H9 (cell line): Measurements from ENCODE around the gene RBMS3. TPM values are rescaled to one million over a fixed set of nuclear protein-coding genes. Genes with fewer than 3 reads are reported as not detected.

Experiments used
- DNase-seq: peaks from one replicate; pipeline ENCODE4 v3.0.0-alpha.2; 2017
- H2AFZ ChIP-seq: one replicate; pipeline ENCODE4 v1.6.1; 2013; ENCODE audit warnings: mild to moderate bottlenecking, low read length, control low read depth, moderate library complexity
- H2AK5ac ChIP-seq: 2 replicates; pipeline ENCODE4 v1.6.1; 2013; ENCODE audit warnings: low read length, control low read depth, mixed read lengths; ENCODE audit not compliant: insufficient read length
- H2BK120ac ChIP-seq: one replicate; pipeline ENCODE4 v1.6.1; 2013; ENCODE audit warnings: low read depth, mild to moderate bottlenecking, low read length, control low read depth, inconsistent platforms; ENCODE audit not compliant: poor library complexity, severe bottlenecking
- H2BK12ac ChIP-seq: 2 replicates; pipeline ENCODE4 v1.6.1; 2013; ENCODE audit warnings: low read length, control low read depth, mixed read lengths, low read depth; ENCODE audit not compliant: insufficient read length
- H2BK15ac ChIP-seq: 2 replicates; pipeline ENCODE4 v1.6.1; 2013; ENCODE audit warnings: low read depth, low read length, control low read depth
- H2BK20ac ChIP-seq: one replicate; pipeline ENCODE4 v1.6.1; 2013; ENCODE audit warnings: low read depth, mild to moderate bottlenecking, low read length, control low read depth, inconsistent platforms; ENCODE audit not compliant: poor library complexity, severe bottlenecking
- H2BK5ac ChIP-seq: 2 replicates; pipeline ENCODE4 v1.6.1; 2013; ENCODE audit warnings: low read length, control low read depth, mixed read lengths; ENCODE audit not compliant: insufficient read length
- H3K14ac ChIP-seq: 2 replicates; pipeline ENCODE4 v1.6.1; 2013; ENCODE audit warnings: low read length, control low read depth; ENCODE audit not compliant: insufficient read depth
- H3K18ac ChIP-seq: 2 replicates; pipeline ENCODE4 v1.6.1; 2013; ENCODE audit warnings: low read depth, mild to moderate bottlenecking, mixed read lengths, low read length, control low read depth; ENCODE audit not compliant: insufficient read length
- H3K23ac ChIP-seq: 2 replicates; pipeline ENCODE4 v1.6.1; 2013; ENCODE audit warnings: low read length, control low read depth, mixed read lengths, low read depth; ENCODE audit not compliant: insufficient read length
- H3K23me2 ChIP-seq: 2 replicates; pipeline ENCODE4 v1.6.1; 2013; ENCODE audit warnings: low read depth, mild to moderate bottlenecking, mixed read lengths, low read length, control low read depth; ENCODE audit not compliant: insufficient read length, poor library complexity, severe bottlenecking
- H3K27ac ChIP-seq: 2 replicates; pipeline ENCODE4 v1.5.1; 2013; ENCODE audit warnings: low read length, control low read depth, mixed read lengths, low read depth; ENCODE audit not compliant: insufficient read length
- H3K27me3 ChIP-seq: 2 replicates; pipeline ENCODE4 v1.6.1; 2013; ENCODE audit warnings: low read length, control low read depth, inconsistent platforms; ENCODE audit not compliant: insufficient read depth
- H3K4ac ChIP-seq: 2 replicates; pipeline ENCODE4 v1.6.1; 2013; ENCODE audit warnings: low read depth, mild to moderate bottlenecking, control low read depth, inconsistent platforms, low read length, moderate library complexity
- H3K4me1 ChIP-seq: 2 replicates; pipeline ENCODE4 v1.6.1; 2013; ENCODE audit warnings: low read length, control low read depth, inconsistent platforms; ENCODE audit not compliant: insufficient read depth
- H3K4me2 ChIP-seq: 2 replicates; pipeline ENCODE4 v1.6.1; 2013; ENCODE audit warnings: low read length, control low read depth, mixed read lengths; ENCODE audit not compliant: insufficient read length, insufficient read depth
- H3K56ac ChIP-seq: 2 replicates; pipeline ENCODE4 v1.6.1; 2013; ENCODE audit warnings: low read depth, mild to moderate bottlenecking, mixed read lengths, low read length, control low read depth; ENCODE audit not compliant: insufficient read length
- H3K79me1 ChIP-seq: 2 replicates; pipeline ENCODE4 v1.6.1; 2013; ENCODE audit warnings: low read depth, mild to moderate bottlenecking, moderate library complexity, low read length, control low read depth, inconsistent platforms; ENCODE audit not compliant: insufficient read depth, poor library complexity, severe bottlenecking
- H3K79me2 ChIP-seq: 2 replicates; pipeline ENCODE4 v1.6.1; 2013; ENCODE audit warnings: low read length, control low read depth, inconsistent platforms; ENCODE audit not compliant: insufficient read depth
- H3K9ac ChIP-seq: 2 replicates; pipeline ENCODE4 v1.6.1; 2013; ENCODE audit warnings: low read length, control low read depth, mixed read lengths; ENCODE audit not compliant: insufficient read length; ENCODE audit errors: extremely low read depth
- H3K9me3 ChIP-seq: one replicate; pipeline ENCODE4 v1.6.1; 2013; ENCODE audit warnings: low read depth, low read length, inconsistent platforms; ENCODE audit not compliant: control insufficient read depth
- H3T11ph ChIP-seq: one replicate; pipeline ENCODE4 v1.6.1; 2013; ENCODE audit warnings: mild to moderate bottlenecking, low read length, control low read depth, inconsistent platforms
- H4K20me1 ChIP-seq: one replicate; pipeline ENCODE4 v1.6.1; 2013; ENCODE audit not compliant: control insufficient read depth, insufficient read length, insufficient read depth
- H4K5ac ChIP-seq: 2 replicates; pipeline ENCODE4 v1.6.1; 2013; ENCODE audit warnings: low read depth, mild to moderate bottlenecking, mixed read lengths, low read length, control low read depth; ENCODE audit not compliant: insufficient read length
- H4K8ac ChIP-seq: replicated peaks from 2 replicates; pipeline ENCODE4 v1.6.1; 2013; ENCODE audit warnings: low read length, control low read depth, mixed read lengths, low read depth; ENCODE audit not compliant: insufficient read length
- H4K91ac ChIP-seq: 2 replicates; pipeline ENCODE4 v1.6.1; 2013; ENCODE audit warnings: low read depth, mild to moderate bottlenecking, moderate library complexity, mixed read lengths, low read length, control low read depth; ENCODE audit not compliant: insufficient read length
- H3K27ac Mint-ChIP-seq, 3 experiments: 2 replicates in 2 of 3; 3 replicates in 1 of 3; pipeline ENCODE4 v1.8.0; 2020 to 2021; ENCODE audit warnings: mixed read lengths in 3 of 3, mild to moderate bottlenecking in 1 of 3, moderate library complexity in 1 of 3
- H3K27me3 Mint-ChIP-seq: 2 replicates; pipeline ENCODE4 v1.8.0; 2021; ENCODE audit warnings: low read depth, mild to moderate bottlenecking, moderate library complexity, mixed read lengths
- H3K36me3 Mint-ChIP-seq, 3 experiments: 2 replicates in 2 of 3; 3 replicates in 1 of 3; pipeline ENCODE4 v1.8.0; 2020 to 2021; ENCODE audit warnings: low read depth in 3 of 3, mixed read lengths in 3 of 3; ENCODE audit not compliant: insufficient read depth in 1 of 3
- H3K4me1 Mint-ChIP-seq, 2 experiments: 2 replicates each; pipeline ENCODE4 v1.8.0; 2020; ENCODE audit warnings: mixed read lengths in 2 of 2
- H3K4me3 Mint-ChIP-seq, 2 experiments: 2 replicates in 1 of 2; 3 replicates in 1 of 2; pipeline ENCODE4 v1.8.0; 2020 to 2021; ENCODE audit warnings: mild to moderate bottlenecking in 2 of 2, mixed read lengths in 2 of 2, moderate library complexity in 1 of 2
- H3K9me3 Mint-ChIP-seq, 2 experiments: 2 replicates in 1 of 2; 3 replicates in 1 of 2; pipeline ENCODE4 v1.8.0; 2020; ENCODE audit warnings: mild to moderate bottlenecking in 2 of 2, mixed read lengths in 2 of 2, moderate library complexity in 1 of 2
- CTCF ChIP-seq: fragments of 200-600 bp; sonication (generic); conservative IDR thresholded peaks from 3 replicates; pipeline ENCODE4 v1.8.0; 2021; ENCODE audit warnings: antibody characterized with exemption, mild to moderate bottlenecking
- WGBS: extraction: QIAGEN DNeasy Blood & Tissue Kit; methylation state at CpG from one replicate; pipeline ENCODE4 v1.1.7; 2013; ENCODE audit warnings: missing lambda C conversion rate, low lambda C conversion rate, mixed read lengths; ENCODE audit not compliant: insufficient read length; ENCODE audit errors: extremely low coverage; 5-methylcytosine and 5-hydroxymethylcytosine counted together
- total RNA-seq: library from RNA; stranded (reverse); gene quantifications from 2 replicates; pipeline ENCODE4 v1.2.1, GENCODE V29; 2021

RBMS3 gene
- total RNA-seq, 1 experiment from 2014 or later = 8.1 TPM

- Histone ChIP-seq H3K14ac (no peak overlapping the region), H3T11ph (no peak overlapping the region), H2BK120ac (no peak overlapping the region), H2BK5ac (no peak overlapping the region), H2BK15ac (no peak overlapping the region), H2BK12ac (no peak overlapping the region), H3K23me2 (no peaks in the 10 kb centered on the region), H2AK5ac (no peak overlapping the region), H3K79me1 (no peaks in the 10 kb centered on the region), H3K4me1 (no peaks in the 10 kb centered on the region), H3K79me2 (no peaks in the 10 kb centered on the region), H3K27ac (no peak overlapping the region), H2BK20ac (no peak overlapping the region), H3K56ac (no peak overlapping the region), H3K23ac (no peak overlapping the region), H3K9ac (no peak overlapping the region), H3K27me3 (no peaks in the 10 kb centered on the region), H2AFZ (no peak overlapping the region), H4K20me1 (no peaks in the 10 kb centered on the region), H4K8ac (no peak overlapping the region), H3K9me3 (no peaks in the 10 kb centered on the region), H4K5ac (no peak overlapping the region), H3K4ac (no peak overlapping the region), H4K91ac (no peak overlapping the region), H3K18ac (no peak overlapping the region), H3K4me2 (no peak overlapping the region)
- H3K27ac Mint-ChIP-seq = no peak overlapping the region
- no peaks in the 10 kb centered on the region for H3K9me3 Mint-ChIP-seq
- H3K4me1 Mint-ChIP-seq = no peaks in the 10 kb centered on the region
- no peak for TF ChIP-seq CTCF
- WGBS = no CpG with 5 or more reads among the region's 1 CpG
- no peak for DNase-seq
- no peak overlapping the region for H3K4me3 Mint-ChIP-seq
- H3K27me3 Mint-ChIP-seq = no peaks in the 10 kb centered on the region
- H3K36me3 Mint-ChIP-seq = no peaks in the 10 kb centered on the region
Observed at GRCh38 chr3:29590012-29590411, 309.1 kb downstream of the RBMS3 start.
